Brain microvascular endothelial cell (primary cell): Measurements from ENCODE around the gene KRTAP4-3.
"Not testable (repeated sequence)": the region's sequence is repeated elsewhere in the genome, so short reads cannot be mapped to it uniquely, and the experiment has no call there.

Experiments used
- DNase-seq: peaks from one replicate; pipeline ENCODE4 v3.0.0-alpha.2; 2020
- H3K27ac ChIP-seq: fragments of 250-450 bp; sonication (Bioruptor Pico); 2 replicates; pipeline ENCODE4 v1.5.1; 2020; ENCODE audit warnings: mild to moderate bottlenecking, moderate library complexity
- H3K27me3 ChIP-seq: fragments of 250-450 bp; sonication (Bioruptor Pico); replicated peaks from 2 replicates; pipeline ENCODE4 v1.5.1; 2020; ENCODE audit warnings: mild to moderate bottlenecking
- H3K36me3 ChIP-seq: fragments of 250-450 bp; sonication (Bioruptor Pico); replicated peaks from 2 replicates; pipeline ENCODE4 v1.5.1; 2020; ENCODE audit warnings: mild to moderate bottlenecking
- H3K4me3 ChIP-seq: 2 replicates; pipeline ENCODE4 v1.5.1; 2011; ENCODE audit warnings: low read depth, mild to moderate bottlenecking, control low read depth, low read length, moderate library complexity
- CTCF ChIP-seq: IDR thresholded peaks from 2 replicates; pipeline ENCODE4 v1.5.1; 2011; ENCODE audit warnings: low read depth, mild to moderate bottlenecking, moderate library complexity, low read length, control low read depth, inconsistent platforms; ENCODE audit errors: missing control alignments
- in situ Hi-C: cut with HindIII; loops from 2 replicates; pipeline ENCODE4 v1.10.0; 2017; ENCODE audit warnings: low sequenced_read_pairs, low pct_ligation_motif_present

Gene KRTAP4-3

DNA sequence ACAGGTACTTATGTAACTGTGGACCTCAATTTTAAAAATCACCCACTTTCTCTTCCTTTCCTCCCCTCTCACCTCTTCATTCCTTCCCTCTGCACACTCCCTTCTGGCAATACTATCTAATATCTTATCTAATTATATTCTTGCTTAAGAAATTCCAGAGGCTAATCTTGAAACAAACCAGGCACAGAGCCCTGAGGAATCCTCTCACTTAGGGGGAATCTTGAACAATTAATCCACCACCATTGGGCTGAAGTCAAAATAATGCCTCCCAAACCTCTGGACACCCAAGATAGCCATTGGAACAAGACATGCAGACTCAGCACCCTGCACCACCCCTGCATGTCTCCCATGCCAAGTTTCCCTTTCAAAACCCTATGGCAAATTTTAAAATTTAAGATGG lies 26.7 kb downstream of the KRTAP4-3 start:
- no peaks in the 10 kb centered on the region for H3K36me3 ChIP-seq
- peak overlapping the region; percentile 9 for H3K27ac ChIP-seq
- in situ Hi-C loops = no loop called here
- no peaks in the 10 kb centered on the region for H3K27me3 ChIP-seq
- H3K4me3 ChIP-seq = no peak overlapping the region
- no peak for DNase-seq
- no peak for TF ChIP-seq CTCF

GRCh38 chr17:41140360-41141131 lies 27.5 kb downstream of the KRTAP4-3 start, which contains the start of gene KRTAP4-6:
KRTAP4-6 (minus strand) TSS chr17:41140544; CDS start chr17:41140487, 57 bp downstream.
- in situ Hi-C loops = no loop called here
- peak within 1 kb of the TSS; percentile 9 for H3K27ac ChIP-seq
- TF ChIP-seq CTCF = no peak
- DNase-seq = peak; percentile 88
- H3K27me3 ChIP-seq = no peaks in the 10 kb centered on the region
- no peak within 1 kb of the TSS for H3K4me3 ChIP-seq
- no peaks in the 10 kb centered on the region for H3K36me3 ChIP-seq

- H3K36me3 ChIP-seq, in situ Hi-C loops, DNase-seq, H3K4me3 ChIP-seq, H3K27ac ChIP-seq, H3K27me3 ChIP-seq: not testable (repeated sequence)
These were observed 28.2 kb downstream of the KRTAP4-3 start for GRCh38 chr17:41139865-41140264.

DNA sequence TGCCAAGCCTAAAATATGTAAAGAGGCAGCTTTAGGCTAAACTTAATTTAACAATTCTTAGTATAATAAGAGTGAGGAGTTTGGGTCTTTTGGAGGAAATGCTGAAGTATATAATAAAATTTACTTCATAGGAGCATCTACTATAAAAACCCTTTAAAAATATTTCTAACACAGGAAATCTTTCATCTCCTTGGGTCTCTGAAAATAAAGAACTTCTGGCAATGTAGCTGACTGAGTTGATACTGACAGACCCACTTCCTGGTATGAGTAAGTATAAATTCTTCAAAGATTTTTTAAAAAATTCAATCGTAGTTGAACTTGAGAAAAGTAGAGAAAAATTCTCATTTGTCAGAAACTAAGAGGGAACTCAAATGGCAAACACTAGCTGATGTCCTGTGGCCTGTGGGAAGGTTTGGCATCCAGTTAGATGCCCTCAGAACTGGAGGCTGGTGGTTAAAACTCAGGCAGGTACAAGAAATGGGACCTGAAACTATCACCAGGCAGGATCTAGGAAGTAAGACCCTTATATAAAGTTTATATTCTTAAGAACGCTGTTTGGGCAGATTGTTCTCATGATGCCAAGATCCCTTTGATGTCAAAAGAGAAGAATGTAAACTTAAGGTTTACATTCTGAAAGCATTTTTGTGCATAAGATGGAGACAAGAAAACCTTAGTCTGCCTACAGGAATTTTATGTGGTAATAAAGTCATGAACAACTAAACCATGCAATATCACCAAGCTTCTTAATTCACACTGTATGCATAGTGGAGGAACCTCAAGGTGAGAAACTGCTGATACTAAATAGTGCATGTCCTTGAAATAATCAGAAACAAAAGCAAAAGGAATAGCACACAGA lies 33.9 kb downstream of the KRTAP4-3 start:
- TF ChIP-seq CTCF = no peak
- Histone ChIP-seq H3K27ac (peak overlapping the region; percentile 42), H3K36me3 (no peaks in the 10 kb centered on the region), H3K27me3 (no peaks in the 10 kb centered on the region), H3K4me3 (no peak overlapping the region)
- in situ Hi-C loops = no loop called here
- DNase-seq = no peak

GRCh38 chr17:41131979-41132378 lies 36.0 kb downstream of the KRTAP4-3 start:
- no peak for DNase-seq
- Histone ChIP-seq H3K4me3 (no peak overlapping the region), H3K36me3 (no peaks in the 10 kb centered on the region), H3K27ac (no peak overlapping the region), H3K27me3 (no peaks in the 10 kb centered on the region)
- TF ChIP-seq CTCF = no peak
- in situ Hi-C loops = no loop called here

DNA sequence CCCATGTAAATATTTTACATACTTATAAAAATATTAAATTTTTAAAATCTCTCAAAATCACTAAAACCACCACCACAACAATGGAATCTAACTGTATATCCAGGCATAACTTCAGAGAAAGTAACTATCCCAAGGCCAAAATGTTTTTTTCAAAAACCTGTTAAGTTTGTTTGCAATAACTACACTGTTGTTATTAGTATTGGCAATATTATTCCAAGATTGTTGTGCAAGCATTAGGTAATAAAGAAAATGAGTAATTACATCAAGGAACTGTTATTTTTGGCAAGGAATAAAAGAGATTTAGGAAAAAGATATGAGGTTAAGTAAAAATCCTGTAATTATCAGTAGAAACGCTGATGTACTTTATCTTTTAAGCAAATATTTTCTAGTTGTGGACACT lies 40.6 kb downstream of the KRTAP4-3 start:
- no peak for TF ChIP-seq CTCF
- Histone ChIP-seq H3K27me3 (no peaks in the 10 kb centered on the region), H3K4me3 (no peak overlapping the region), H3K36me3 (no peaks in the 10 kb centered on the region), H3K27ac (no peak overlapping the region)
- no peak for DNase-seq
- in situ Hi-C loops = no loop called here
